WTC11 (cell line): ENCODE measurements around the gene SHLD1.
"Not testable (repeated sequence)": the region's sequence is repeated elsewhere in the genome, so short reads cannot be mapped to it uniquely, and the experiment has no call there.

ENCODE experiments used
- CTCF ChIP-seq: fragments of 200-600 bp; IDR thresholded peaks from 2 replicates; pipeline ENCODE4 v1.8.0; 2022; ENCODE audit warnings: antibody characterized with exemption
- ELF4 ChIP-seq: sonication (generic); formaldehyde crosslinking; IDR thresholded peaks from 2 replicates; pipeline ENCODE4 v1.8.1; 2022; ENCODE audit warnings: low read depth, mild to moderate bottlenecking, moderate library complexity, missing genetic modification reagents
- JUN ChIP-seq: sonication (generic); formaldehyde crosslinking; IDR thresholded peaks from 2 replicates; pipeline ENCODE4 v1.8.0; 2023; ENCODE audit warnings: mild to moderate bottlenecking, missing genetic modification reagents
- MAX ChIP-seq: sonication (generic); formaldehyde crosslinking; IDR thresholded peaks from 2 replicates; pipeline ENCODE4 v1.8.0; 2022; ENCODE audit warnings: mild to moderate bottlenecking, missing genetic modification reagents
- NFYB ChIP-seq: sonication (generic); formaldehyde crosslinking; conservative IDR thresholded peaks from 2 replicates; pipeline ENCODE4 v1.8.0; 2022; ENCODE audit warnings: low read depth, missing genetic modification reagents
- SMAD3 ChIP-seq: sonication (generic); formaldehyde crosslinking; IDR thresholded peaks from 2 replicates; pipeline ENCODE4 v1.8.0; 2022; ENCODE audit warnings: missing genetic modification reagents, mild to moderate bottlenecking, borderline replicate concordance
- TP53 ChIP-seq: sonication (generic); formaldehyde crosslinking; IDR thresholded peaks from 2 replicates; pipeline ENCODE4 v1.8.1; 2023; ENCODE audit warnings: mild to moderate bottlenecking, missing genetic modification reagents
- ZNF317 ChIP-seq: sonication (generic); formaldehyde crosslinking; IDR thresholded peaks from 2 replicates; pipeline ENCODE4 v1.8.1; 2023; ENCODE audit warnings: low read depth, mild to moderate bottlenecking, moderate library complexity, missing genetic modification reagents, borderline replicate concordance
- TF ChIP-seq, protein P1 (sequence below): sonication (generic); formaldehyde crosslinking; IDR thresholded peaks from 2 replicates; pipeline ENCODE4 v1.8.1; 2023; ENCODE audit warnings: mild to moderate bottlenecking, missing genetic modification reagents, moderate library complexity
- TF ChIP-seq, protein P2 (sequence below): fragments of 250-450 bp; sonication (Bioruptor Pico); IDR thresholded peaks from 2 replicates; pipeline ENCODE4 v2.1.2; 2022; ENCODE audit warnings: mild to moderate bottlenecking, moderate library complexity
- TF ChIP-seq, protein P3 (sequence below): sonication (generic); formaldehyde crosslinking; conservative IDR thresholded peaks from 2 replicates; pipeline ENCODE4 v1.8.1; 2022; ENCODE audit warnings: mild to moderate bottlenecking, missing genetic modification reagents
- TF ChIP-seq, protein P4 (sequence below): sonication (generic); formaldehyde crosslinking; IDR thresholded peaks from 2 replicates; pipeline ENCODE4 v1.8.0; 2022; ENCODE audit warnings: mild to moderate bottlenecking, missing genetic modification reagents
- TF ChIP-seq, protein P5 (sequence below): sonication (generic); formaldehyde crosslinking; IDR thresholded peaks from 2 replicates; pipeline ENCODE4 v1.8.1; 2022; ENCODE audit warnings: mild to moderate bottlenecking, missing genetic modification reagents, moderate library complexity, borderline replicate concordance

GRCh38 chr20:5749512-5749951 is 669 bp upstream of the SHLD1 start:
- TF ChIP-seq, protein P1, sequence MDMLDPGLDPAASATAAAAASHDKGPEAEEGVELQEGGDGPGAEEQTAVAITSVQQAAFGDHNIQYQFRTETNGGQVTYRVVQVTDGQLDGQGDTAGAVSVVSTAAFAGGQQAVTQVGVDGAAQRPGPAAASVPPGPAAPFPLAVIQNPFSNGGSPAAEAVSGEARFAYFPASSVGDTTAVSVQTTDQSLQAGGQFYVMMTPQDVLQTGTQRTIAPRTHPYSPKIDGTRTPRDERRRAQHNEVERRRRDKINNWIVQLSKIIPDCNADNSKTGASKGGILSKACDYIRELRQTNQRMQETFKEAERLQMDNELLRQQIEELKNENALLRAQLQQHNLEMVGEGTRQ (CRISPR knock-in tag), result not testable (repeated sequence)
- TF ChIP-seq, protein P2, sequence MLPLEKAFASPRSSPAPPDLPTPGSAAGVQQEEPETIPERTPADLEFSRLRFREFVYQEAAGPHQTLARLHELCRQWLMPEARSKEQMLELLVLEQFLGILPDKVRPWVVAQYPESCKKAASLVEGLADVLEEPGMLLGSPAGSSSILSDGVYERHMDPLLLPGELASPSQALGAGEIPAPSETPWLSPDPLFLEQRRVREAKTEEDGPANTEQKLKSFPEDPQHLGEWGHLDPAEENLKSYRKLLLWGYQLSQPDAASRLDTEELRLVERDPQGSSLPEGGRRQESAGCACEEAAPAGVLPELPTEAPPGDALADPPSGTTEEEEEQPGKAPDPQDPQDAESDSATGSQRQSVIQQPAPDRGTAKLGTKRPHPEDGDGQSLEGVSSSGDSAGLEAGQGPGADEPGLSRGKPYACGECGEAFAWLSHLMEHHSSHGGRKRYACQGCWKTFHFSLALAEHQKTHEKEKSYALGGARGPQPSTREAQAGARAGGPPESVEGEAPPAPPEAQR (CRISPR knock-in tag), result not testable (repeated sequence)
- TF ChIP-seq CTCF; ELF4; SMAD3; ZNF317; TP53 (CRISPR knock-in tag); JUN (CRISPR knock-in tag); NFYB (CRISPR knock-in tag); MAX (CRISPR knock-in tag): not testable (repeated sequence)
- TF ChIP-seq, protein P3, sequence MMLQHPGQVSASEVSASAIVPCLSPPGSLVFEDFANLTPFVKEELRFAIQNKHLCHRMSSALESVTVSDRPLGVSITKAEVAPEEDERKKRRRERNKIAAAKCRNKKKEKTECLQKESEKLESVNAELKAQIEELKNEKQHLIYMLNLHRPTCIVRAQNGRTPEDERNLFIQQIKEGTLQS (CRISPR knock-in tag), result not testable (repeated sequence)
- TF ChIP-seq, protein P4, sequence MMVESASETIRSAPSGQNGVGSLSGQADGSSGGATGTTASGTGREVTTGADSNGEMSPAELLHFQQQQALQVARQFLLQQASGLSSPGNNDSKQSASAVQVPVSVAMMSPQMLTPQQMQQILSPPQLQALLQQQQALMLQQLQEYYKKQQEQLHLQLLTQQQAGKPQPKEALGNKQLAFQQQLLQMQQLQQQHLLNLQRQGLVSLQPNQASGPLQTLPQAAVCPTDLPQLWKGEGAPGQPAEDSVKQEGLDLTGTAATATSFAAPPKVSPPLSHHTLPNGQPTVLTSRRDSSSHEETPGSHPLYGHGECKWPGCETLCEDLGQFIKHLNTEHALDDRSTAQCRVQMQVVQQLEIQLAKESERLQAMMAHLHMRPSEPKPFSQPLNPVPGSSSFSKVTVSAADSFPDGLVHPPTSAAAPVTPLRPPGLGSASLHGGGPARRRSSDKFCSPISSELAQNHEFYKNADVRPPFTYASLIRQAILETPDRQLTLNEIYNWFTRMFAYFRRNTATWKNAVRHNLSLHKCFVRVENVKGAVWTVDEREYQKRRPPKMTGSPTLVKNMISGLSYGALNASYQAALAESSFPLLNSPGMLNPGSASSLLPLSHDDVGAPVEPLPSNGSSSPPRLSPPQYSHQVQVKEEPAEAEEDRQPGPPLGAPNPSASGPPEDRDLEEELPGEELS (CRISPR knock-in tag), result not testable (repeated sequence)
- TF ChIP-seq, protein P5, sequence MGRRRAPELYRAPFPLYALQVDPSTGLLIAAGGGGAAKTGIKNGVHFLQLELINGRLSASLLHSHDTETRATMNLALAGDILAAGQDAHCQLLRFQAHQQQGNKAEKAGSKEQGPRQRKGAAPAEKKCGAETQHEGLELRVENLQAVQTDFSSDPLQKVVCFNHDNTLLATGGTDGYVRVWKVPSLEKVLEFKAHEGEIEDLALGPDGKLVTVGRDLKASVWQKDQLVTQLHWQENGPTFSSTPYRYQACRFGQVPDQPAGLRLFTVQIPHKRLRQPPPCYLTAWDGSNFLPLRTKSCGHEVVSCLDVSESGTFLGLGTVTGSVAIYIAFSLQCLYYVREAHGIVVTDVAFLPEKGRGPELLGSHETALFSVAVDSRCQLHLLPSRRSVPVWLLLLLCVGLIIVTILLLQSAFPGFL (CRISPR knock-in tag), result not testable (repeated sequence)
